Fibroblast of peridontal ligament (primary cell): Measurements from ENCODE around the gene ZMAT2.
"Not testable (repeated sequence)": the region's sequence is repeated elsewhere in the genome, so short reads cannot be mapped to it uniquely, and the experiment has no call there.

ENCODE experiments used
- DNase-seq: peaks from one replicate; pipeline ENCODE4 v3.0.0-alpha.2; 2010; ENCODE audit errors: extremely low read depth

Gene ZMAT2

GRCh38 chr5:140708787-140709186, 8.5 kb downstream of the ZMAT2 start:
- not testable (repeated sequence) for DNase-seq

- DNase-seq = peak; percentile 98
These were observed 10.8 kb downstream of the ZMAT2 start for GRCh38 chr5:140710899-140711552.

- no peak for DNase-seq
These were observed 11.5 kb downstream of the ZMAT2 start for GRCh38 chr5:140711794-140712193.

- no peak for DNase-seq
These were observed 13.4 kb downstream of the ZMAT2 start for GRCh38 chr5:140713562-140714094.

- DNase-seq = not testable (repeated sequence)
These were observed 16.0 kb downstream of the ZMAT2 start for GRCh38 chr5:140716238-140716637.

- DNase-seq = no peak
These were observed 18.0 kb downstream of the ZMAT2 start for GRCh38 chr5:140718266-140718592.

GRCh38 chr5:140720738-140721137, 20.5 kb downstream of the ZMAT2 start:
- DNase-seq = not testable (repeated sequence)

GRCh38 chr5:140721395-140721794, 21.1 kb downstream of the ZMAT2 start:
- DNase-seq = not testable (repeated sequence)

- peak; percentile 93 for DNase-seq
These were observed 25.7 kb downstream of the ZMAT2 start for GRCh38 chr5:140725799-140726471.

- DNase-seq = no peak
These were observed 32.9 kb downstream of the ZMAT2 start for GRCh38 chr5:140733098-140733497.

- no peak for DNase-seq
These were observed 34.1 kb downstream of the ZMAT2 start for GRCh38 chr5:140734354-140734753.

GRCh38 chr5:140737486-140737885, 37.2 kb downstream of the ZMAT2 start:
- DNase-seq = no peak

- no peak for DNase-seq
These were observed 41.7 kb downstream of the ZMAT2 start for GRCh38 chr5:140741967-140742366.

GRCh38 chr5:140753561-140753960, 53.3 kb downstream of the ZMAT2 start:
- no peak for DNase-seq
